Trophoblast cell (in vitro differentiated cells and primary cell): ENCODE measurements around the gene ADTRP.
"Not testable (repeated sequence)": the region's sequence is repeated elsewhere in the genome, so short reads cannot be mapped to it uniquely, and the experiment has no call there.

Experiments used
- DNase-seq, 2 donors: peaks; one replicate each; pipeline ENCODE4 v3.0.0-alpha.2; 2016
- H2AFZ ChIP-seq: 2 replicates; pipeline ENCODE4 v1.6.1; 2013; ENCODE audit warnings: low read length, moderate library complexity, mild to moderate bottlenecking; ENCODE audit not compliant: insufficient read depth, poor library complexity
- H2AK5ac ChIP-seq: 2 replicates; pipeline ENCODE4 v1.6.1; 2013; ENCODE audit warnings: mild to moderate bottlenecking, low read length
- H2BK120ac ChIP-seq: 2 replicates; pipeline ENCODE4 v1.6.1; 2013; ENCODE audit warnings: low read length, mild to moderate bottlenecking, moderate library complexity; ENCODE audit not compliant: insufficient read depth, poor library complexity
- H2BK12ac ChIP-seq: 2 replicates; pipeline ENCODE4 v1.6.1; 2013; ENCODE audit warnings: mild to moderate bottlenecking, low read length, moderate library complexity
- H2BK5ac ChIP-seq: 2 replicates; pipeline ENCODE4 v1.6.1; 2013; ENCODE audit warnings: low read length, low read depth, moderate library complexity, mild to moderate bottlenecking; ENCODE audit not compliant: poor library complexity
- H3K14ac ChIP-seq: 2 replicates; pipeline ENCODE4 v1.6.1; 2013; ENCODE audit warnings: mild to moderate bottlenecking, low read length
- H3K18ac ChIP-seq: 2 replicates; pipeline ENCODE4 v1.6.1; 2013; ENCODE audit warnings: mild to moderate bottlenecking, low read length
- H3K23ac ChIP-seq: 2 replicates; pipeline ENCODE4 v1.6.1; 2013; ENCODE audit warnings: low read length
- H3K27ac ChIP-seq: 2 replicates; pipeline ENCODE4 v1.5.1; 2013; ENCODE audit warnings: low read depth, mild to moderate bottlenecking, inconsistent platforms, low read length, moderate library complexity
- H3K27me3 ChIP-seq: 2 replicates; pipeline ENCODE4 v1.6.1; 2013; ENCODE audit warnings: inconsistent platforms, mild to moderate bottlenecking, low read length, moderate library complexity; ENCODE audit not compliant: insufficient read depth
- H3K36me3 ChIP-seq, 2 experiments: 1 replicate in 1 of 2; 2 replicates in 1 of 2; pipeline ENCODE4 v1.6.1; 2013; ENCODE audit warnings: low read length in 2 of 2, mild to moderate bottlenecking in 2 of 2, moderate library complexity in 1 of 2; ENCODE audit not compliant: insufficient read depth in 2 of 2, control insufficient read depth in 1 of 2
- H3K4ac ChIP-seq: 2 replicates; pipeline ENCODE4 v1.6.1; 2013; ENCODE audit warnings: low read depth, mild to moderate bottlenecking, low read length, moderate library complexity
- H3K4me1 ChIP-seq, 2 experiments: 1 replicate in 1 of 2; 2 replicates in 1 of 2; pipeline ENCODE4 v1.6.1; 2013; ENCODE audit warnings: low read length in 2 of 2, mild to moderate bottlenecking in 2 of 2, moderate library complexity in 1 of 2; ENCODE audit not compliant: insufficient read depth in 2 of 2, control insufficient read depth in 1 of 2
- H3K4me2 ChIP-seq: 2 replicates; pipeline ENCODE4 v1.6.1; 2013; ENCODE audit warnings: inconsistent platforms, mild to moderate bottlenecking, low read length, moderate library complexity
- H3K4me3 ChIP-seq: 2 replicates; pipeline ENCODE4 v1.5.1; 2013; ENCODE audit warnings: mild to moderate bottlenecking, low read depth, low read length, inconsistent platforms
- H3K79me1 ChIP-seq: one replicate; pipeline ENCODE4 v1.6.1; 2013; ENCODE audit warnings: low read length
- H3K79me2 ChIP-seq: 2 replicates; pipeline ENCODE4 v1.6.1; 2013; ENCODE audit warnings: low read length, mild to moderate bottlenecking; ENCODE audit not compliant: control insufficient read depth, insufficient read depth, poor library complexity
- H3K9ac ChIP-seq: 2 replicates; pipeline ENCODE4 v1.6.1; 2013; ENCODE audit warnings: mild to moderate bottlenecking, low read length
- H3K9me3 ChIP-seq: 2 replicates; pipeline ENCODE4 v1.6.1; 2013; ENCODE audit warnings: low read depth, mild to moderate bottlenecking, control low read depth, inconsistent platforms, low read length; ENCODE audit not compliant: insufficient read depth
- H4K12ac ChIP-seq: 2 replicates; pipeline ENCODE4 v1.6.1; 2013; ENCODE audit warnings: low read depth, mild to moderate bottlenecking, low read length, moderate library complexity
- H4K8ac ChIP-seq: 2 replicates; pipeline ENCODE4 v1.6.1; 2013; ENCODE audit warnings: low read depth, mild to moderate bottlenecking, low read length, moderate library complexity
- H4K91ac ChIP-seq: one replicate; pipeline ENCODE4 v1.6.1; 2013; ENCODE audit warnings: low read depth, mild to moderate bottlenecking, low read length, moderate library complexity
- WGBS: extraction: QIAGEN DNeasy Blood & Tissue Kit; methylation state at CpG from one replicate; pipeline ENCODE4 v1.1.7; 2013; ENCODE audit warnings: missing lambda C conversion rate; ENCODE audit not compliant: insufficient read length, insufficient coverage; ENCODE audit errors: extremely low coverage; 5-methylcytosine and 5-hydroxymethylcytosine counted together

The ADTRP gene

DNA sequence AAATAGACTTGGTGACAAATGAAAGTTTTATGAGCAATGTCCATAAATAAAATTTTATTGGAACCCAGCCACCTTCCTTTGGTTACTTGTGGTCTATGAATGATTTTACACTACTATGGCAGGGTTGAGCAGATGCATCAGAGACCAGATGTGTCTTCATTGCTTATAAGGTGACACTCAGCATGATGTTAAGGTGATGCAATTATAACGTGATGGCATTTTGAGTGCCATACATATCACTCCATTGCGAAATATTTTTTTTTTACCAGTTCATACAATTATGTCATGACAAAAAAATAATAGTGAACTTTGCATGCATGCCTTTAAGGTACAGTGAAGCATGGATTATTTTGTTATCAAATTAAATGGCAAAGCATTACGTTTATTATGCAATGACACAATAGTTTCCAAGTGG, 96.0 kb downstream of the ADTRP start:
- Histone ChIP-seq H3K36me3 (peaks cover 0 to 3% of the 10 kb centered on the region in 2 experiments), H3K4me1 (peaks cover 8 to 14% of the 10 kb centered on the region in 2 experiments), H4K12ac (no peak overlapping the region), H3K9me3 (peaks cover 5% of the 10 kb centered on the region), H4K8ac (no peak overlapping the region), H3K23ac (no peak overlapping the region), H3K14ac (no peak overlapping the region), H3K4ac (no peak overlapping the region), H2BK12ac (no peak overlapping the region), H4K91ac (no peak overlapping the region), H3K27me3 (no peaks in the 10 kb centered on the region), H2AK5ac (no peak overlapping the region), H2BK120ac (no peak overlapping the region), H3K79me1 (peaks cover 11% of the 10 kb centered on the region), H3K27ac (no peak overlapping the region), H2AFZ (no peak overlapping the region), H3K18ac (no peak overlapping the region), H3K9ac (no peak overlapping the region), H3K4me2 (no peak overlapping the region), H3K4me3 (no peak overlapping the region), H2BK5ac (no peak overlapping the region), H3K79me2 (no peaks in the 10 kb centered on the region)
- peak in 1 of 2 donors; percentile 49 for DNase-seq
- WGBS, result no CpG with 5 or more reads among the region's 3 CpGs

DNA sequence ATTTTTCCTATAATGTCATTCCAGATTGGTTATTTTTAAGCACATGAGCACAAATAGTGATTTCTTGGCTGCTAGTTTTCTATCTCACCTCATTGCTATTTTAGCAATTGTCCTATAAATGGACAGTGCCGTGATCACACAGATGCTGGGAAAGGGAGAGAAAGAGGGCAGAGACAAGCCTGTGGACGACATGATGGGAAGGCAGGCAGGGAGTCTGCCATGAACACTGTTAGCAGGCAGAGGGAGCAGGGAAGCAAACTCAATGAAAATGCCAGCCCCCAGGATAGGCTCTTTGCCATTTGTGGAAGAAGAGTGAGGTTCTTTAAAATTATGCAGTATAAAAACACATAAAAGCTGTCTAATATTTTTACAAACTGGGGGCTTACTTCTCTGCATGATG, 96.8 kb downstream of the ADTRP start:
- Histone ChIP-seq H3K79me1 (peaks cover 11% of the 10 kb centered on the region), H3K4me3 (no peak overlapping the region), H3K14ac (no peak overlapping the region), H3K23ac (no peak overlapping the region), H2AK5ac (no peak overlapping the region), H3K4ac (no peak overlapping the region), H2BK5ac (no peak overlapping the region), H4K91ac (no peak overlapping the region), H3K18ac (no peak overlapping the region), H4K8ac (no peak overlapping the region), H2BK12ac (no peak overlapping the region), H3K4me1 (peaks cover 8 to 14% of the 10 kb centered on the region in 2 experiments), H3K79me2 (no peaks in the 10 kb centered on the region), H3K9ac (no peak overlapping the region), H2BK120ac (peak overlapping the region; percentile 17), H4K12ac (no peak overlapping the region), H3K27me3 (no peaks in the 10 kb centered on the region), H3K36me3 (peaks cover 0 to 3% of the 10 kb centered on the region in 2 experiments), H3K27ac (no peak overlapping the region), H3K9me3 (peaks cover 5% of the 10 kb centered on the region), H3K4me2 (no peak overlapping the region), H2AFZ (no peak overlapping the region)
- DNase-seq, result no peak
- WGBS, result no CpG with 5 or more reads among the region's 2 CpGs

DNA sequence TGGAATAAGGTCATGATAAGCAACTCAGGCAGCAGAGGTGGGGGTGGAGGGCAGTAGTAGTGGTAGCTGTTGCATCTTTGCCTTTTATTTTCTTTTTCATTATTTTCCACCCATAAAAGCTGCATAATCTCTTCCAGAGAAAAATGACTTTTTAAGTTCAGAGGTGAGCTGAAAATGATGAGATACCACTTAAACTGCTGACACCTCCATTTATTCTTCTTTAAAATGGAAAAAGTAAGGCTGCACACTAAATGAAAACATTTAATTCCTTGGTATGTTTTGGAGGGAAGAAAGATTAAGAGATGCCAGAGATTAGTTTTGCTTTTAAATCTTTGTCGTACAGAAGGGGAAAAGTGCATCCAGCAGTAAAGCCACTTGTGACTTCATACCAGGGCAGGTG, 97.2 kb downstream of the ADTRP start:
- Histone ChIP-seq H3K18ac (no peak overlapping the region), H3K4me2 (no peak overlapping the region), H4K8ac (no peak overlapping the region), H3K27ac (no peak overlapping the region), H4K91ac (no peak overlapping the region), H3K4me3 (no peak overlapping the region), H2BK5ac (no peak overlapping the region), H3K36me3 (peaks cover 0 to 3% of the 10 kb centered on the region in 2 experiments), H2AFZ (no peak overlapping the region), H3K23ac (no peak overlapping the region), H3K4ac (no peak overlapping the region), H2AK5ac (no peak overlapping the region), H3K79me1 (peaks cover 11% of the 10 kb centered on the region), H3K14ac (no peak overlapping the region), H3K9ac (no peak overlapping the region), H3K4me1 (peaks cover 6 to 12% of the 10 kb centered on the region in 2 experiments), H3K79me2 (no peaks in the 10 kb centered on the region), H2BK120ac (no peak overlapping the region), H2BK12ac (no peak overlapping the region), H3K9me3 (peaks cover 5% of the 10 kb centered on the region), H4K12ac (no peak overlapping the region), H3K27me3 (no peaks in the 10 kb centered on the region)
- no CpG with 5 or more reads among the region's 1 CpG for WGBS
- DNase-seq, result no peak

DNA sequence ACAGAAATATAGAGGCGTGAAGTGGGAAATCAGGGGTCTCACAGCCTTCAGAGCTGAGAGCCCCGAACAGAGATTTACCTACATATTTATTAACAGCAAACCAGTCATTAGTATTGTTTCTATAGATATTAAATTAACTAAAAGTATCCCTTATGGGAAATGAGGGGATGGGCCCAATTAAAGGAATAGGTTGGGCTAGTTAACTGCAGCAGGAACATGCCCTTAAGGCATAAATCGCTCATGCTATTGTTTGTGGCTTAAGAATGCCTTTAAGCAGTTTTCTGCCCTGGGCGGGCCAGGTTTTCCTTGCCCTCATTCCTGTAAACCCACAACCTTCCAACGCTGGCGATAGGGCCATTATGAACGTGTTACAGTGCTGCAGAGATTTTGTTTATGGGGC, 98.1 kb downstream of the ADTRP start:
- H3K27ac ChIP-seq, H2BK12ac ChIP-seq, H3K9ac ChIP-seq, H3K23ac ChIP-seq, H2BK5ac ChIP-seq, H3K4me1 ChIP-seq, H2AK5ac ChIP-seq, H3K79me2 ChIP-seq, H3K4ac ChIP-seq, H3K18ac ChIP-seq, H4K8ac ChIP-seq, H3K4me2 ChIP-seq, H4K12ac ChIP-seq, H2AFZ ChIP-seq, H2BK120ac ChIP-seq, H3K4me3 ChIP-seq, H3K14ac ChIP-seq, H3K36me3 ChIP-seq, H3K9me3 ChIP-seq, DNase-seq, H3K79me1 ChIP-seq, H3K27me3 ChIP-seq, H4K91ac ChIP-seq: not testable (repeated sequence)
- no CpG with 5 or more reads among the region's 7 CpGs for WGBS
